ENCODE measurements around the gene SLC16A11.

Gene SLC16A11

GRCh38 chr17:7023576-7024401 is 20.1 kb downstream of the SLC16A11 start (continued):
- TF ChIP-seq TSHZ2 (CRISPR knock-in tag; IDR thresholded peaks at IDR 0.05) (no peak), CREB5 (CRISPR knock-in tag; IDR thresholded peaks at IDR 0.05; ENCODE audit: low read depth) (no peak), ISL1 (CRISPR knock-in tag; IDR thresholded peaks at IDR 0.05) (no peak), ZNF565 (CRISPR knock-in tag; conservative IDR thresholded peaks at IDR 0.05; ENCODE audit: low read depth) (no peak), ZC3H10 (CRISPR knock-in tag; IDR thresholded peaks at IDR 0.05) (no peak), ZNF8 (CRISPR knock-in tag; IDR thresholded peaks at IDR 0.05) (no peak)

- TF ChIP-seq TSHZ2 (CRISPR knock-in tag; IDR thresholded peaks at IDR 0.05), result no peak
- TF ChIP-seq ARNTL (CRISPR knock-in tag; IDR thresholded peaks at IDR 0.05; ENCODE audit: borderline replicate concordance, low read depth), result no peak
- TF ChIP-seq ISL1 (CRISPR knock-in tag; IDR thresholded peaks at IDR 0.05), result no peak
- TF ChIP-seq ZNF565 (CRISPR knock-in tag; conservative IDR thresholded peaks at IDR 0.05; ENCODE audit: low read depth), result no peak
- TF ChIP-seq ZC3H10 (CRISPR knock-in tag; IDR thresholded peaks at IDR 0.05), result no peak
- no peak for TF ChIP-seq ZNF8 (CRISPR knock-in tag; IDR thresholded peaks at IDR 0.05)
- no peak for TF ChIP-seq CSDC2 (CRISPR knock-in tag; IDR thresholded peaks at IDR 0.05)
- TF ChIP-seq ZFP30 (CRISPR knock-in tag; IDR thresholded peaks at IDR 0.05), result no peak
- no peak for TF ChIP-seq CSRNP3 (CRISPR knock-in tag; IDR thresholded peaks at IDR 0.05)
- TF ChIP-seq ZNF70 (CRISPR knock-in tag; IDR thresholded peaks at IDR 0.05), result no peak
- TF ChIP-seq ESRRG (CRISPR knock-in tag; IDR thresholded peaks at IDR 0.05), result no peak
- no peak for TF ChIP-seq PATZ1 (CRISPR knock-in tag; IDR thresholded peaks at IDR 0.05; ENCODE audit: borderline replicate concordance)
- TF ChIP-seq SNAI2 (CRISPR knock-in tag; IDR thresholded peaks at IDR 0.05), result no peak
- no peak for TF ChIP-seq POU6F1 (CRISPR knock-in tag; IDR thresholded peaks at IDR 0.05; ENCODE audit: borderline replicate concordance, low read depth)
- no peak for TF ChIP-seq ZFP3 (CRISPR knock-in tag; IDR thresholded peaks at IDR 0.05)
- no peak for TF ChIP-seq CREB5 (CRISPR knock-in tag; IDR thresholded peaks at IDR 0.05; ENCODE audit: low read depth)
- TF ChIP-seq BACH2 (CRISPR knock-in tag; IDR thresholded peaks at IDR 0.05; ENCODE audit: borderline replicate concordance), result no peak
- TF ChIP-seq TCF4 (CRISPR knock-in tag; IDR thresholded peaks at IDR 0.05; ENCODE audit: borderline replicate concordance), result no peak
- no peak for TF ChIP-seq OSR1 (CRISPR knock-in tag; IDR thresholded peaks at IDR 0.05)
- TF ChIP-seq PPARA (CRISPR knock-in tag; IDR thresholded peaks at IDR 0.05; ENCODE audit: borderline replicate concordance), result no peak
- no peak for ATAC-seq
These were observed 20.9 kb downstream of the SLC16A11 start, which contains the start of gene BCL6B for GRCh38 chr17:7022781-7023571. Gene BCL6B (plus strand): TSS chr17:7023050. CDS start chr17:7023672, 622 bp downstream.
